GM20000 (cell line): ENCODE results near the gene SNED1.

Experiments used
- DNase-seq: peaks from one replicate; pipeline ENCODE4 v3.0.0; 2012; ENCODE audit warnings: low spot score
- TF ChIP-seq, protein P1 (sequence below): IDR thresholded peaks from 2 replicates; pipeline ENCODE4 v1.5.1; 2012; ENCODE audit warnings: mild to moderate bottlenecking, control low read depth; ENCODE audit errors: extremely low read depth, missing control alignments

The SNED1 gene

DNA sequence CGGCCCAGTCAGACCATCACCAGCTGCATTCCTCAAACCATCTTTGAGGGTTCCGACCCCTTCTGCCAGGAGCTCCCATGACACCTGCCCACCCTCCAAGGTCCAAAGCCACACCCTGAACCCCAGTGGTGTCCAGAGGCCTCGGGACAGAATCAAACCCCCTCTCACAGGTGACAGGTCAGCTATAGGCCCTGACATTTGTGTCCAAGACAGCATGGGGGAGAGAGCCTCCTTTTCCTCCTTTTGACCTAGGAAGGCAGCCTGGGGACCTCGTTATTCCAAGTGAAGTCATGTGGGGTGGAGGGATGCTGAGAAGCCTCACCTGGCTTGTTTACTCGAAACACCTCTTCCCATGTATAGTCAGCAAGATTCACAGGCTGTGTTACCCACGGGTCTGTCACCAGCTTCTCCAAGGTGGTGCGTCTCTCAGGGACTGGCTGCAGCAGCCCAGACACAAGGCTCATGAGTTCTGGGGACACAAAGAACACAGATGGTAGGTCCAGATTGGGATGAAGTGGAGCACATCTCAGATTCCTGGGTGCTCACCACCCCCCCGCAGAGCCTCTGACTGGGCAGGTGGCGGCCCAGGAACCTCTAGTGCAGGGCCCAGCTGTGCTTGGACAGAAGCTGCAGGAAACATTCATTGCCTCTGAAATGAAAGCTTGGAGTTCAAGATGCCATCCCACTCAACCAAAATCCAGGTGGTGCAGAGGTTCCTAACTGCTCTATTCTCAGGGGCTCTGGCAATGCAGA, 108.8 kb downstream of the SNED1 start:
- no peak for DNase-seq
- TF ChIP-seq, protein P1, sequence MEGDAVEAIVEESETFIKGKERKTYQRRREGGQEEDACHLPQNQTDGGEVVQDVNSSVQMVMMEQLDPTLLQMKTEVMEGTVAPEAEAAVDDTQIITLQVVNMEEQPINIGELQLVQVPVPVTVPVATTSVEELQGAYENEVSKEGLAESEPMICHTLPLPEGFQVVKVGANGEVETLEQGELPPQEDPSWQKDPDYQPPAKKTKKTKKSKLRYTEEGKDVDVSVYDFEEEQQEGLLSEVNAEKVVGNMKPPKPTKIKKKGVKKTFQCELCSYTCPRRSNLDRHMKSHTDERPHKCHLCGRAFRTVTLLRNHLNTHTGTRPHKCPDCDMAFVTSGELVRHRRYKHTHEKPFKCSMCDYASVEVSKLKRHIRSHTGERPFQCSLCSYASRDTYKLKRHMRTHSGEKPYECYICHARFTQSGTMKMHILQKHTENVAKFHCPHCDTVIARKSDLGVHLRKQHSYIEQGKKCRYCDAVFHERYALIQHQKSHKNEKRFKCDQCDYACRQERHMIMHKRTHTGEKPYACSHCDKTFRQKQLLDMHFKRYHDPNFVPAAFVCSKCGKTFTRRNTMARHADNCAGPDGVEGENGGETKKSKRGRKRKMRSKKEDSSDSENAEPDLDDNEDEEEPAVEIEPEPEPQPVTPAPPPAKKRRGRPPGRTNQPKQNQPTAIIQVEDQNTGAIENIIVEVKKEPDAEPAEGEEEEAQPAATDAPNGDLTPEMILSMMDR: no peak

GRCh38 chr2:241108271-241109209, 110.1 kb downstream of the SNED1 start:
- no peak for DNase-seq
- TF ChIP-seq, protein P1: no peak

DNA sequence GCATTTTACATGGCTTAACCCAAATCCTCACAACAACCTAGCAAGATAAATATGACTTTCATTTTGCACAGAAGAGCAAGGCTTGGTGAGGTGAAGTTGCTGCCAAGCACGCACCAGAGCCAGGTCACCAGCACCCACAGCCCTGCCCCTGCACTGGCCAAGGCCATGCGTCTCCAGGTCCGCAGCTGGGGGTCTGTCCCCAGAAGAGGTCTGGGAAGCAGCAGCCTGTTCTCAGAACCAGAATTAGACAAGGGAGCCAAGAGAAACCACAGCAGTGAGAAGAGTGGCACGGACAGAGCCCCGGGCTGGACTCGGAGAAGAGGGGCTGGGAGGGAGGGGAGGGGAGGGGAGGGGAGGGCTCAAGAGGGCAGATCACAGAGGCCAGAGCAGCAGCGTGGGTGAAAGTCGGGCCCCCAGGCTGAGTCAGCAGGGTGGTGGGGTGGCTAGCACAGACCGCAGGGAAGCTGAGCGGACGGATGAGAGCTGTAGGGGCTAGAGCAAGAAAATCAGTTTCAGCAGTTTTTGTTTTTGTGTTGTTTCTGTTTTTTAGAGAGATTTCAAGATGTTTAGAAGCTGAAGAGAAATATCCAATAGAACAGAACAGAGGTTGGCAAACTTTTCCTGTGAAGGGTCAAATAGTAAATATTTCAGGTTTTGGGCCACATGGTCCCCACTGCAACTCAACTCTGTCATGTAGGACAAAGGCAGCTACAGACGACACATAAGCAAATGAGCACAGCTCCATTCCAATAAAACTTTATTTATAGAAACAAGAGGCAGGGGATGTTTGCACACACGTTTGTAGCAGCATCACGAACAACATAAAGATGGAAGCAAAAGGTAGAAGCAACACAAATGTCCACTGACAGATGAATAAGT, 111.0 kb downstream of the SNED1 start:
- no peak for DNase-seq
- TF ChIP-seq, protein P1: no peak

- no peak for DNase-seq
- TF ChIP-seq, protein P1: no peak
Observed at GRCh38 chr2:241110089-241110606, 111.7 kb downstream of the SNED1 start.

- peak; percentile 66 for DNase-seq
- TF ChIP-seq, protein P1: no peak
Observed at GRCh38 chr2:241110607-241111439, 112.4 kb downstream of the SNED1 start.

DNA sequence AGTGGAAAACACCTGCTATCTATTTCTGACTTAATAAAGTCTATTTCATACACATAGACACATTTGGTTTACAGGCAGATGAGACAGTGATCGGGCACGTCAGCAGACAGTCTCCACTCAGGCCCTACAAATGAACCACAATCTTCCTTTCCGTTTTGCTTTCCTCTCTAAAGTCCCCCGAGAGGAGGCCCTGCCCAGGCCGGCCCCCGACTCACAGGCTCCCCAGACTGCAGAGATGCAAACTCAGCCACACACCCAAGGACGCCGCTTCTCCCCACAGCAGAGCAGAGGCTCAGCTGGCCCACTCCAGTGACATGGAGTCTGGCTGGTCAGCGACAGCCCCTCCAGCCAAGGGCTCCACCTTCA, 113.0 kb downstream of the SNED1 start:
- DNase-seq: peak; percentile 75
- TF ChIP-seq, protein P1: no peak
